GM12875 (cell line): Measurements from ENCODE around the gene RORB.

ENCODE experiments used
- H3K4me3 ChIP-seq: one replicate; pipeline ENCODE4 v1.5.1; 2011; ENCODE audit warnings: low read depth, low read length, control low read depth
- TF ChIP-seq, protein P1 (sequence below): IDR thresholded peaks from 2 replicates; pipeline ENCODE4 v1.5.1; 2011; ENCODE audit warnings: low read depth, mild to moderate bottlenecking, control low read depth, inconsistent platforms, low read length, moderate library complexity, borderline replicate concordance; ENCODE audit not compliant: insufficient read depth

Gene RORB

DNA sequence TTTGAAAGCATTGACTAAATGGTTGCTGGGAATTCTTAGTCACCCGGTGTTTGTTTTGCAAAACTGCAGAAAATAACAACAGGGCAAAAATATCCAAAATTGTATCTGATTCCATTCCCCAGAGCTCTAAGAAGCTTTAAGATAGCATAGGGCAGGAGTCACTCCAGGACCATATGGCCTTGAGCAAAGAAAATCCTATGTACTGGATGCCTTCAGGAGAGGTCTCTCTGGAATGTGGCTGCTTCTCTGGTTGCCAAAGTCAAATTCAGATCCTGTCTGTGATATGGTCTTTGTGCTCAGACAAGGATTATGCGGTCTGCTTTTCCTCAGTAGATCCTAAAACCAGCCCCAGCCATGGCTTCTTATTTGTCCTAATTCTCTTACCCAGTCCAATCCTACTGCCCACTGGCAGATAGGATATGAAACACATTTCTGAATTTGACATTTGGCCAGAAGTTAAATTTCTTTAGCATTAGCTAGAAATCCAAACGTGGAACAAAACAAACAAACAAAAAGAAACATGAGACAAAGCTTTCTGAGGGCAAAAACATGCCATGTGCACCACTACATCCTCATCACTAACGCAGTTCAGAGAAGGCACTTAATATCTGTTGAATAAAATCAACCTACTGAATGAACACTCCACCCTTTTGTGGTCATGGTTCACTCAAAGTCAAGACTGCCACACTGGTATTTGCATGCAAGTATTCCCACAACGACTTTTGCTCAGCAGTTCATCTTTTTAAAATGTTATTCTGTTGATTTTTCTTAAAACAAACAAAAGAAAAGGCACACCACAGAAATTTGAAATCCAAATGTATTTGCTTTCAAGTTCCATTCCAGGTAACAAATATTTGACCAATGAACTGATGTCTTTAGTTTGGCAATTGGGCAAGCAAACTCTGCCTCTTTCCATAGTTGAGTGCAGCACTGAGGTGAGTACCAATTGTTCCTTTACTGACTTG is 224.8 kb downstream of the RORB start:
- TF ChIP-seq, protein P1, sequence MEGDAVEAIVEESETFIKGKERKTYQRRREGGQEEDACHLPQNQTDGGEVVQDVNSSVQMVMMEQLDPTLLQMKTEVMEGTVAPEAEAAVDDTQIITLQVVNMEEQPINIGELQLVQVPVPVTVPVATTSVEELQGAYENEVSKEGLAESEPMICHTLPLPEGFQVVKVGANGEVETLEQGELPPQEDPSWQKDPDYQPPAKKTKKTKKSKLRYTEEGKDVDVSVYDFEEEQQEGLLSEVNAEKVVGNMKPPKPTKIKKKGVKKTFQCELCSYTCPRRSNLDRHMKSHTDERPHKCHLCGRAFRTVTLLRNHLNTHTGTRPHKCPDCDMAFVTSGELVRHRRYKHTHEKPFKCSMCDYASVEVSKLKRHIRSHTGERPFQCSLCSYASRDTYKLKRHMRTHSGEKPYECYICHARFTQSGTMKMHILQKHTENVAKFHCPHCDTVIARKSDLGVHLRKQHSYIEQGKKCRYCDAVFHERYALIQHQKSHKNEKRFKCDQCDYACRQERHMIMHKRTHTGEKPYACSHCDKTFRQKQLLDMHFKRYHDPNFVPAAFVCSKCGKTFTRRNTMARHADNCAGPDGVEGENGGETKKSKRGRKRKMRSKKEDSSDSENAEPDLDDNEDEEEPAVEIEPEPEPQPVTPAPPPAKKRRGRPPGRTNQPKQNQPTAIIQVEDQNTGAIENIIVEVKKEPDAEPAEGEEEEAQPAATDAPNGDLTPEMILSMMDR: no peak
- H3K4me3 ChIP-seq: no peak overlapping the region

DNA sequence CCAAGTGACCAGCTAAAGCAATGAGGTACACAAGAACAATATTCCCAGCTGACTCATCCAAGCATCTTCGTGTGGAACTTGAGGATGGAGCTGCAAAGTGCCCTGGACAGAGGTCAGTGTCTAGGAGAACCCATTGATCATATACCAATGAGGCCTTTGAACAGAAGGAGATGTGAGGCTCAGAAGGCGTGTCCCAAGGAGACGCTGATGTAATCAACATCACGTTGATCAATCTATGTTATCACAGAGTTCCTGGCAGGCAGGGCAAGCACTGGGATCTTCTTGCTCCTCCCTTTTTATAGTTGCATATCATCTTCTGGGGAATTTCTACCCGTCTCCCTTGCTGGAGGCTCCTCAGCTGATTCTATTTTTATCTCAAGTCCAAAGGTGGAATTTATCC is 227.2 kb downstream of the RORB start:
- H3K4me3 ChIP-seq: no peak overlapping the region
- TF ChIP-seq, protein P1: no peak

DNA sequence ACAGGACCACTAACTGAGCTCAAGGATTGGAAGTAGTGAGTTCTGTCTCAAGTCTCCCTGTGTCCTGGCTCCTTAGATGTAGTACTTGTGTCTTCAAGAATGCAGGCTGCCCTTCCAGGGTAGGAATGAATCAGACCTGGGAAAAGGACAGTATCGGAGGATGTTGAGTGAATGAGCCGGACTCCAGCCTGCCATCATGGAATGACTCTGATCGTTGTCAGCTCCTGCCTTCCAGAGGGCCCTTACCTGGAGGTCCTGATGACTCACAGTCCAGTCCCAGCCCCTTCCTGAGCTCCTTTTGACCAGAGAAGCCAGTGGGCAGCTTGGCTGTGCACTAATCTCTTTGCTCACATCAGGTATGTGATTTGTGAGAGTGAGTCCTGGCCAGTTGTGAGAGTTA is 229.4 kb downstream of the RORB start:
- TF ChIP-seq, protein P1: no peak
- H3K4me3 ChIP-seq: no peak overlapping the region

DNA sequence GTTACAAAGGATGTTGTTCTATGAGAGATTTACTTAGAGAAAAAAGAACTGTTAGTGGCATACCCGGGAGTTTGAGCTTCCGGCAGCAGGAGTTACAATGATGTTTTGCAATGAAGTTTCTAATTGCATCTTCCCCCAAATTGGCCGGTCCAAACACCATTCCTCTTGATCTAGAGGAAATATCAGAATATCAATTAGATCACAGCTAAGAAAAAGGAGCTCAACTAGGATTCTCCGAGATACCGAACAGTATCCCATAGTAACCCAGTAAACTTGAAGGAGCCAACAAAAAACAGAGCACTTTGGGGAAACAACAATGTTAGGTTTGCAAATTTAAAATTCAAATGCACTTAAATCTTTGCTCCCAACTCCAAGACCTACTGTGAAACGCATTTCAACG is 231.0 kb downstream of the RORB start:
- H3K4me3 ChIP-seq: no peak overlapping the region
- TF ChIP-seq, protein P1: no peak

DNA sequence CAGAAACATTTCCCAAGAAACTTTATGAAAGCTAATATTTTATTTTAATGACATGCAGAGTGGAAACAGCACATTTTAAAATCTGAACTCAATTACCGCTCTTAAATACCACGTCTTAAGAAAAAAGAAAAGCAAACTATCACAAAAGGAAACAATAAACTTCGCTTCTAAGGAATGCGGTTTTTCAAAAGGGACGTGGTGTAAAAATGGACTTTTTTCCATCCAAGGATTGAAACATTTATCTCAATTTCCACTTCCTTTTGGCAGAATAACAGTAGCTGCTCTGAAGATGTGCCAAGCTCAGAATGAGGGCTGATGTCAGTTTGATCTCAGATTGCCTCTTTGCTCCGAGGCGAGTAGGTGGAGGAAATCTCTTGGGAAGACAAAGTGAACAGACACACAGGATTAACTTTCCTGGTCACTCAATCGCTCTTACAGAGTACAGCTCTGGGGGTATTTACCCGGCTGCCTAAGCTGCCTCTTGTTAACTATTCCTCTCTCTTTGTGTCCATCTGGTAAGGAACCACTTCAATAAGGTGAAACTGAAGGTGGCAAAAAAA is 232.1 kb downstream of the RORB start:
- H3K4me3 ChIP-seq: no peak overlapping the region
- TF ChIP-seq, protein P1: no peak

DNA sequence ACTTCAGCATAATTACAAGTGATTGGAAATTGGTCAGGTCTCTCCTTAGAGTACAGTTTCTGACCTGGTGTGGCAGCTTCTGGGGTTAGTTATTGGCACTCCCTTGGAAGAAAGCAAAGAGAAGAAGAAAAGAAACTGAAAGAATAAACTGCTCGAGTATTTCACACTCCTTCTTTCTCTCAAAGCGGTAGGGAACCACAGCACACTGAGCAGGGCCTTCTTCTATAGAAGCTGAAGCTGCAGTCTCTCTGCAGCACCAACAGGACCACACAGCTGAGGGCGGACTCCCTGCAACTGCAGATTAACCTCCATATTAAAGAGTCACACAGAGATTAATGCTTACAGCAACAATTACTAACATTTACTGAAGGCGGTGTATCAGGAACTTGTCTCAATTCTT is 238.6 kb downstream of the RORB start:
- H3K4me3 ChIP-seq: no peak overlapping the region
- TF ChIP-seq, protein P1: no peak

DNA sequence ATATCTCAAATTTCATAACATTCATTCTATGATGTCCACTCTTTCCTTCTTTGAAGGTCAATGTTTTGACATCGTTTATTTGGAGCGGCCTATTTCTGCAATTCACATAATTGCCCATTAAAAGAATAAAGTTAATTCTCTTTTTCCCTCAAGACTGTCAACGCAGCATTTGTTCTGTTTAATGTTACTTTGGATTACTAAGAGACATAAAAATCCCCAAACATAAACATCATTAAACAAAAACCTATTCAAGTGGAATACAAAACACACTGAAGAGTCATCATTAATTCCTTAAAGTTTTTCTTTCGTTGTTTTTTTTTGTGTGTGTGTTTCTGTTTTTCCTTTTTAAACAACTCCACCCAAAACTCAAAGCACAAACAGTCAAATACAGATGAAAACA is 239.5 kb downstream of the RORB start:
- TF ChIP-seq, protein P1: no peak
- no peak overlapping the region for H3K4me3 ChIP-seq
